IgD-negative memory B cell (primary cell): ENCODE measurements around the gene CYFIP1. TPM values are rescaled to one million over a fixed set of nuclear protein-coding genes. Genes with fewer than 3 reads are reported as not detected.

Experiments used
- H3K27ac Mint-ChIP-seq, 3 donors: one replicate each; pipeline ENCODE4 v1.8.0; 2020 to 2022; ENCODE audit warnings: mild to moderate bottlenecking in 3 of 3, mixed read lengths in 3 of 3, moderate library complexity in 1 of 3
- H3K27me3 Mint-ChIP-seq: one replicate; pipeline ENCODE4 v1.8.0; 2021; ENCODE audit warnings: mixed read lengths
- H3K36me3 Mint-ChIP-seq: one replicate; pipeline ENCODE4 v1.8.0; 2020; ENCODE audit warnings: mild to moderate bottlenecking, mixed read lengths
- H3K4me1 Mint-ChIP-seq, 3 donors: one replicate each; pipeline ENCODE4 v1.8.0; 2020 to 2022; ENCODE audit warnings: mixed read lengths in 3 of 3, mild to moderate bottlenecking in 1 of 3
- H3K4me3 Mint-ChIP-seq, 4 donors: one replicate each; pipeline ENCODE4 v1.8.0; 2020 to 2022; ENCODE audit warnings: mild to moderate bottlenecking in 4 of 4, mixed read lengths in 4 of 4, moderate library complexity in 3 of 4
- H3K9me3 Mint-ChIP-seq, 3 donors: one replicate each; pipeline ENCODE4 v1.8.0; 2020 to 2021; ENCODE audit warnings: mixed read lengths in 3 of 3, mild to moderate bottlenecking in 1 of 3
- polyA plus RNA-seq: library from polyadenylated mRNA; unstranded; fragments of 300-500 nt; fragmentation: Illumina TruSeq; gene quantifications from one replicate; pipeline ENCODE4 v1.2.3, GENCODE V29; 2021

Gene CYFIP1
- polyA plus RNA-seq, 1 donor from 2014 or later, result 12.5 TPM

DNA sequence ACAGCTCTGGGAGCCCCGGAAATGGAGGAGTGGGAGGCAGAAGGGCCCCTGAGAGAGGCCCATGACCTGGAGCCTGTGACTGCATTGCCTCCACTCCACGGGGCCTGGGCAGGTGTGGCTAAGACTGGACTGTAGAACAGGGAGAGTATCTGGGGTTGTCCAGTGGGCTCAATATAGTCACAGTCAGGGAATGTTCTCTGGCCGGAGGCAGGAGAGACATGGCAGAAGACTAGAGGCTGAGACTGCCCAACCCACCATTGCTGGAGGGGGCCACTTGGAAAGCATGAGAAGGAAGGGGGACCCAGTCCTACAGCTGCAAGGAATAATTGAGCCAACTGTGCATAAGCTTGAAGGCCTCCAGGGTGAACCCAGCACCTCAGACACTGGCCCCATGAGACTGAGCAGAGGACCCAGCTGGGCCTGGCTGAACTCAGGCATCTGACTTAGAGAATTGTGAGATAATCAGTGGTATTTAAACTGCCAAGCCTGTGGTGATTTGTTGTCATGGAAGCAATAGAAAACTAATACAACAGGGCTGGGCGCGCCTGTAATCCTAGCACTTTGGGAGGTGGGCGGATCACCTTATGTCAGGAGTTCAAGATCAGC lies 108.6 kb downstream of the CYFIP1 start:
- Mint-ChIP-seq H3K36me3 (peaks cover 6% of the 10 kb centered on the region), H3K4me3 (peak overlapping the region in 1 of 4 donors; percentile 28), H3K9me3 (no peaks in the 10 kb centered on the region), H3K27me3 (no peaks in the 10 kb centered on the region), H3K27ac (peak overlapping the region in 2 of 3 donors; percentile 27 to 31), H3K4me1 (peaks cover 0 to 1% (median 0%) of the 10 kb centered on the region in 3 donors)

DNA sequence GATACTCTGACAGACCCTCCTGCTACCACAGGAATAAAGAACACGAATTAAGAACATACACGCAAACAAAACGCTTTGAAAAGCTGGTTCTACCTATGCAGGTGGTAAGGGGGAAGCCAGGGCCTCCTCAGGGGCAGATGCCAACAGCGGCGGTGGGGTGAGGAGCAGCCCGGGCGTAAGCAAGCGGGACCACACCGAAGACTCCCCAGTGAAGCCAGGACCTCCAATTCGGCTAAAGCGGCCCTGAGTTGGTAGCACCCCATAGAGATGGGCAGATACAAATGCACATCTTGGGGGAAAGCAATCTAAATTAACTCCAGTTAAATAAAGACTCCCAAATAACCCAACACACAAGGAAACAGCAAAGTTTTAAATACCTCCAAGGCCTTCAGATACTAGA lies 109.3 kb downstream of the CYFIP1 start:
- H3K27ac Mint-ChIP-seq, result no peak overlapping the region
- H3K36me3 Mint-ChIP-seq, result peaks cover 9% of the 10 kb centered on the region
- H3K27me3 Mint-ChIP-seq, result no peaks in the 10 kb centered on the region

DNA sequence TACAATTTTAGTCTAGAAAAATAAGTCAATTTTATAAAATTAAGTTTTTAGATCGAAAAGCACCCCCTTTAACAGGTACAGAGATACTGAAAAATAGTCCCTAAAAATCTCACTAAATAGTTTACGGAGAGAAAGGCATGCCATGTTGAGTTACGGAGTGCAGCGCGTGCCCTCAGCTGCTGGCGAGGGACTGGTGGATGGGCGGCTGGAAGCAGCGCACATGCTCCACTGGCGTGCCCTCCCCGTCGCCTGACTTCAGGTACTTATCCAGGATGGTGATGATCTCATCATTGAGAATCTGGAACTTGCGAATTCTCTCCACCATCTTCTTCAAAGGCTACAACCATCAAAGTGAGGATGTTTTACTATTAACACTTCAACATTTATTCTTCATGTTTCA lies 110.3 kb downstream of the CYFIP1 start:
- no peak overlapping the region for H3K4me3 Mint-ChIP-seq
- H3K36me3 Mint-ChIP-seq, result peaks cover 7% of the 10 kb centered on the region
- H3K4me1 Mint-ChIP-seq, result peaks cover 0 to 2% (median 0%) of the 10 kb centered on the region in 3 donors
- no peaks in the 10 kb centered on the region for H3K27me3 Mint-ChIP-seq
- no peak overlapping the region for H3K27ac Mint-ChIP-seq
- H3K9me3 Mint-ChIP-seq, result no peaks in the 10 kb centered on the region

More for the DNA sequence above, 109.3 kb downstream of the CYFIP1 start:
- H3K4me3 Mint-ChIP-seq, result no peak overlapping the region
- H3K4me1 Mint-ChIP-seq, result peaks cover 0 to 2% (median 0%) of the 10 kb centered on the region in 3 donors
- no peaks in the 10 kb centered on the region for H3K9me3 Mint-ChIP-seq

DNA sequence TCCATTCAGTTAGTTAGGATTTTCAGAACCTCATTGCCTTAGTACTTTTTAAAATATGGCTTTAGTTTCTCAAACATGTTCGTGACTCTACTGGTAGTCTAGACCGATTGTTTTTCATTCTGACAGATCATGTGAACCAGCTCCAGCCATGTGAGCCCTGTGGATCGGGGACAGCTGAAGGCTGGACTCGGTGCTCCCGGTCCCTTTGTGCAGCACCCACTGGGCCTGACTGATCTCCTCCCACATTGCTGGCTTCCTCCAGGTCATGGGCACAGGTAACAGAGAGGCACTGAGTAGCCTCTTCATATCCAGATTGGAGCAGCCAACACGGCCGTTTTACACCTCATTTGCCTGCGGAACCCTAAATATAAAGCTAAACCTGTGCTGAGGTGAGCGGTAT lies 111.2 kb downstream of the CYFIP1 start:
- peaks cover 0 to 2% (median 0%) of the 10 kb centered on the region in 3 donors for H3K4me1 Mint-ChIP-seq
- no peak overlapping the region for H3K4me3 Mint-ChIP-seq
- H3K27me3 Mint-ChIP-seq, result no peaks in the 10 kb centered on the region
- H3K36me3 Mint-ChIP-seq, result peaks cover 6% of the 10 kb centered on the region
- H3K27ac Mint-ChIP-seq, result no peak overlapping the region
- H3K9me3 Mint-ChIP-seq, result no peaks in the 10 kb centered on the region

DNA sequence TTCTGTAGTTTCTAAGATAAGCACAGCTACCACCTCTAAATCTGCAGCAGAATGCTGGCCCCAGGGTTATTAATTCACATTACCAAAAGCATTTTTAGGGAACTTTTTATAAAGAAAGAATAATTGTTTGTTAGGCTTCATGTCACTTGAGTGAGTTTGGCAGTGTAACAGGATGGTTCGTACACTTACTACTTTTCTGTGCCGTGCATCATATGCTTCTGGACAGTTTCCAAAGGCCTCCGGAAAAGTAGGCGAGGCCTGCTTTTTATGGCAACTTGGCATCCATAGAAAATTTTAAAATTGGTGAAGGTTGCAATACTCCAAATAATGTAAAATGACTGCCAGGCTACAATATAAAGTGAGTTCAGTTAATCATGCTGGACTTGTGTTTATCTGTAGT lies 111.7 kb downstream of the CYFIP1 start:
- Mint-ChIP-seq H3K4me3 (no peak overlapping the region), H3K4me1 (peaks cover 0 to 2% (median 0%) of the 10 kb centered on the region in 3 donors), H3K36me3 (peaks cover 6% of the 10 kb centered on the region), H3K9me3 (no peaks in the 10 kb centered on the region), H3K27me3 (no peaks in the 10 kb centered on the region), H3K27ac (no peak overlapping the region)

DNA sequence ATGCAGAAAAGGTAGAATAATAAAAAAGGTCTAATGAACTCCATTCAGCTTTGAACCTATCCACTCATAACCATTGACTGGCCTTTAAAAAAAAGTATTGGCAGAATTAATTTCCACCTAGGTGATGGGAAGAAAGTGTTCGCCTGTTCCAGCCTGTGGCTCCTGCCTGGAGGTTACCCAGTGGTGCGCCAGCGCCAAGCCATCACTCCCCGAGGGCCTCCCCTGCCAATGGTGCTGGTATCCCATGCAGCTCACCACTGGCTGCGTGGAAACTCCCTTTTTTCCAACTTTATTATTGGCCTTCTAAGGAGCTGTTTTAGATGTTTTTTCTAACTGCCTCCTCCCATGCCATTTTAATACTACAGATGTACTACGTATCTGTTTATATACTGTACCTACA lies 112.3 kb downstream of the CYFIP1 start:
- H3K36me3 Mint-ChIP-seq, result peaks cover 3% of the 10 kb centered on the region

DNA sequence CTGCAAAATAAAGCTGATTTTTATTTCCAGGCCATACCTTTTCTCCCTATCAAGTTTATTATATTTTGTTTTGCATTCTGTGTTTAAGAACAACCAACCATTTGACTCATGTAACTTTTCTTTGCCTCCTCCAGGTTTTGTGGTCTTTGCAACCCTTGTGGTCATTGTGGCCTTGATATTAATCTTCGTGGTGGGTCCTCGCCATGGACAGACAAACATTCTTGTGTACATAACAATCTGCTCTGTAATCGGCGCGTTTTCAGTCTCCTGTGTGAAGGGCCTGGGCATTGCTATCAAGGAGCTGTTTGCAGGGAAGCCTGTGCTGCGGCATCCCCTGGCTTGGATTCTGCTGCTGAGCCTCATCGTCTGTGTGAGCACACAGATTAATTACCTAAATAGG lies 114.1 kb downstream of the CYFIP1 start:
- peak overlapping the region in 1 of 3 donors; percentile 40 for H3K27ac Mint-ChIP-seq
- no peaks in the 10 kb centered on the region for H3K27me3 Mint-ChIP-seq
- no peaks in the 10 kb centered on the region for H3K9me3 Mint-ChIP-seq
- no peak overlapping the region for H3K4me3 Mint-ChIP-seq
- peaks cover 3% of the 10 kb centered on the region for H3K36me3 Mint-ChIP-seq
- H3K4me1 Mint-ChIP-seq, result peaks cover 4 to 7% (median 4%) of the 10 kb centered on the region in 3 donors

More for the DNA sequence above, 112.3 kb downstream of the CYFIP1 start:
- no peak overlapping the region for H3K27ac Mint-ChIP-seq
- no peaks in the 10 kb centered on the region for H3K27me3 Mint-ChIP-seq
- H3K9me3 Mint-ChIP-seq, result no peaks in the 10 kb centered on the region
- H3K4me1 Mint-ChIP-seq, result peaks cover 0 to 2% (median 0%) of the 10 kb centered on the region in 3 donors
- H3K4me3 Mint-ChIP-seq, result no peak overlapping the region

DNA sequence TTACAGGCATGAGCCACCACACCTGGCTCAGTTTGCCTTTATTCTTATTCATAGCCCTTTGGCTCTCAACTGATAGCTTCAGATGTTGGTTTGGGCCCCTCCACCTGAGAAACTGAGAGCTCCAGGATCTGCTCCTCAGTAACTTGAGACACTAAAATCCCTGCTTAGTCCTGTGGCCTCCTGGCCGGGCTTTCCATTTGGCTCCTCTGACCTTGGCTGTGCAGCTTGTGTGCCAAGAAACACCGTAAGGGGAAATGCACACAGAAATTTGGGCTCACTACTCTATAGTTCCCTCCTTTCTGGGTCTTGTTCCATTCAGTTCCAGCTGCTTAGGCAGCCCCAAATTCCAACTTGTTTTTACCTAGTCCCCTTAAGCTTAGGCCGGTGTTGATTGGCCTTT lies 116.8 kb downstream of the CYFIP1 start:
- H3K4me3 Mint-ChIP-seq, result peak overlapping the region in 1 of 4 donors; percentile 9
- H3K27ac Mint-ChIP-seq, result peak overlapping the region in 1 of 3 donors; percentile 23
- H3K27me3 Mint-ChIP-seq, result no peaks in the 10 kb centered on the region
- H3K4me1 Mint-ChIP-seq, result peaks cover 4 to 6% (median 4%) of the 10 kb centered on the region in 3 donors
- H3K36me3 Mint-ChIP-seq, result peaks cover 3% of the 10 kb centered on the region
- no peaks in the 10 kb centered on the region for H3K9me3 Mint-ChIP-seq

DNA sequence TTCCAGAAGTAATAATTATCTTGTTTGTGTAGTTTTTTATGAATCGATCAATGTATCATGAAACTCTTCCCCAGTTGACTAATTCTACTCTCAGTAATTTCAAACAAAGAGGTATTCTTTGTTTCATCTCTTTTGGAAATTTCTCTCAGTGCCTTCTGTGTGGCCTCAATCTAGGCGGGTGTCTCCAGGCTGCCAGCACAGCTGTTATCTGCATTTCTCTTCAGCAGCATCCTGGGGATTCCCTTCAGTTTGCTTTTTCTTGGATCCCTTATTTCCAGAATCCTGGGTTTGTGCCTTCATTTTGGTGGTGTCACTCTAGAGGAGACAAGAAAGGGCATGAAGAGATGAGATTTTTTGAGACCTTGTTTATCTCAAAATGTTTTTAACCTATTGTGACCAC lies 119.0 kb downstream of the CYFIP1 start:
- H3K27me3 Mint-ChIP-seq, result no peaks in the 10 kb centered on the region
- peaks cover 2% of the 10 kb centered on the region for H3K36me3 Mint-ChIP-seq
- peaks cover 4 to 7% (median 6%) of the 10 kb centered on the region in 3 donors for H3K4me1 Mint-ChIP-seq
- H3K27ac Mint-ChIP-seq, result no peak overlapping the region
- H3K9me3 Mint-ChIP-seq, result no peaks in the 10 kb centered on the region
- no peak overlapping the region for H3K4me3 Mint-ChIP-seq

DNA sequence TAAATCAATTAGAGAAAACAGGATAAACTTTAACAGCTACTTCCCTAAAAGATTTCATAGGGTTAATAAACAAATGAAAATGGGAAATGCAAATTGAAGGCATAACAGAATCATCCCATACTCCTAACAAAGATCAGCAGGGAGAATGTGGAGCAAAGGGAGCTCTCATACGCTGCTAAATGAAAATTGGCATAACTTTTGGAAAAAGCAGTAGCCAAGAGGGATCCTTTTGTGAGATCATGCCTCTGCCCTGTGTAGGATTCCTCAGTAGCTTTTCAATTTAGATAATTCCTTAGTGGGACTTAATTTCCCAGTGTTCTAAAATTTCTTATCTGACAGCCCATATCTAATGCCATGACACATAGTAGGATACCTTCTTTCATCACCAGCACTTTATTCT lies 123.5 kb downstream of the CYFIP1 start:
- Mint-ChIP-seq H3K27me3 (no peaks in the 10 kb centered on the region), H3K9me3 (no peaks in the 10 kb centered on the region), H3K36me3 (peaks cover 2% of the 10 kb centered on the region), H3K4me1 (peaks cover 3 to 7% (median 6%) of the 10 kb centered on the region in 3 donors), H3K4me3 (no peak overlapping the region), H3K27ac (peak overlapping the region in 2 of 3 donors; percentile 44 to 73)

DNA sequence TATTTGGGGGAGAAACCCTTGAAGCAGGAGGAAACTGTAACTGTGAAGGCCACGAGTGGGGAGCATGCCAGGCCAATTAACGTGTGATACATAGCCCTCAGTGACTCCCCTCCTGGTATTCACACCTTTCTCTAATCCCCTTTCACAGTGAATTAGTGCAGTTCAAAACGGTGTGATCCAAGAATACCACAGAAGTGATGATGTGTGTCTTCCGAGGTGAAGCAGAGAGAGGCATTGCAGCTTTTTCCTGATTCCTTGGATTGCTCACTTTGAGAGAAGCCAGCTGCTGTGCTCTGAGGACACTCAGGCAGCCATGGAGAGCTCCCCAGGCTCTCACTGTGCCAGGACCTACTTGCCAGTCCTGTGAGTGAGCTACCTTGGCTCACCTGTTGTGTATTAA lies 124.4 kb downstream of the CYFIP1 start:
- H3K4me1 Mint-ChIP-seq, result peaks cover 3 to 9% (median 8%) of the 10 kb centered on the region in 3 donors
- peaks cover 2% of the 10 kb centered on the region for H3K36me3 Mint-ChIP-seq
- H3K27me3 Mint-ChIP-seq, result no peaks in the 10 kb centered on the region
- H3K4me3 Mint-ChIP-seq, result no peak overlapping the region
- H3K9me3 Mint-ChIP-seq, result no peaks in the 10 kb centered on the region
- H3K27ac Mint-ChIP-seq, result no peak overlapping the region

DNA sequence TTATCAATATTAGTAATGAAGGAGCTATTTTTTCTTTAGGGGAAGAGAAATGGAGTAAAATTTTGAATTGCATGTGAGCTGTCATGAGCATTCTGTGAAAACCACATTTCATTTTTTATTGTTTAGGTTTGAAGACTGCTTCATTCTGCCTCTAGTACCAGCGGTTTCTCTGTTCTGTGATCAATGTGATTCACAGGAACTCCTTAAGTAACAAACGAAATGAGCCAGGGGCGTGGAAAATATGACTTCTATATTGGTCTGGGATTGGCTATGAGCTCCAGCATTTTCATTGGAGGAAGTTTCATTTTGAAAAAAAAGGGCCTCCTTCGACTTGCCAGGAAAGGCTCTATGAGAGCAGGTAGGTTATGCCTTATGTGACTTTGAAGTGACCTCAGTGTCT lies 128.7 kb downstream of the CYFIP1 start:
- peaks cover 2% of the 10 kb centered on the region for H3K36me3 Mint-ChIP-seq
- H3K4me3 Mint-ChIP-seq, result no peak overlapping the region
- H3K4me1 Mint-ChIP-seq, result peaks cover 10 to 31% (median 21%) of the 10 kb centered on the region in 3 donors
- H3K27ac Mint-ChIP-seq, result no peak overlapping the region
- no peaks in the 10 kb centered on the region for H3K27me3 Mint-ChIP-seq
- no peaks in the 10 kb centered on the region for H3K9me3 Mint-ChIP-seq

DNA sequence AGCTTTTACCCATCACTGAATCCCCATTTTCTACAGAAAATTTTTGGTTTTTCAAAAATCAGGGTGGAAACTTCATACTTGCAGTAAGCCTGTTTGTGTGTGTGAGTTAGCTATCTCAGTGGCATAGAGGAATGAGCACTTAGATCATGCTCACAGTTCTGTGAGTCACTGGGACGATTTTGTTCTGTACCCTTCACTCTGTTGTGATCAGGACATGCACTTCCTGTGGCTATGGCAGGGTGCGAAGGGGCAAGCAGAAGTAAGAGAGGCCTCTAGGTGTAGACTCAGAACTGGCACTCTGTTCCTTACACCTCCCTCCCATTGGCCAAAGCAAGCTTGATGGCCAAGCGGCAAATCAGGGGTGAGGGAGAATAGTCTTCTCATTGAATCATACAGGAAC lies 130.1 kb downstream of the CYFIP1 start:
- peak overlapping the region in 1 of 3 donors; percentile 53 for H3K27ac Mint-ChIP-seq
- H3K9me3 Mint-ChIP-seq, result no peaks in the 10 kb centered on the region
- H3K27me3 Mint-ChIP-seq, result no peaks in the 10 kb centered on the region
- H3K4me1 Mint-ChIP-seq, result peaks cover 20 to 36% (median 33%) of the 10 kb centered on the region in 3 donors
- peak overlapping the region in 1 of 4 donors; percentile 17 for H3K4me3 Mint-ChIP-seq
- H3K36me3 Mint-ChIP-seq, result peaks cover 2% of the 10 kb centered on the region

DNA sequence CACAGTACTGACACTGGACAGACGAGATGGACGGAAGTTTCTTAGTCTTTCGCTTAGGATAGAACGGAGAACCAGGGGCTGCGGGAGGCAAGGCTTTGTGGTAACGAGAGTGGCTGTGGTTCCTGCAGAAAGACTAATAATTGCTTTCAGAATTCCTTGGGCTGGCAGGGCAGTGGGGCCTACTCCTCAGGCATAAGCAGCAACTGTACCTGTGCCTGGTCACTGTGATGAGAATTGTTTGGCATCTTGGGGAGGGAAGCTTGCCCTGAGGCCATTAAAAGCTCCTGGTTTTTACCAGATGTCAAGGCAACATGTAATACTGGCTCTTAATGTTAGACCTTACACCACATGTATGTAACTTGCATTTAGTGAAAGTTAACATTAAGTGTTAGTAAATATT lies 134.1 kb downstream of the CYFIP1 start:
- Mint-ChIP-seq H3K4me1 (peaks cover 39 to 51% (median 44%) of the 10 kb centered on the region in 3 donors), H3K4me3 (peak overlapping the region in 1 of 4 donors; percentile 45), H3K36me3 (no peaks in the 10 kb centered on the region)

DNA sequence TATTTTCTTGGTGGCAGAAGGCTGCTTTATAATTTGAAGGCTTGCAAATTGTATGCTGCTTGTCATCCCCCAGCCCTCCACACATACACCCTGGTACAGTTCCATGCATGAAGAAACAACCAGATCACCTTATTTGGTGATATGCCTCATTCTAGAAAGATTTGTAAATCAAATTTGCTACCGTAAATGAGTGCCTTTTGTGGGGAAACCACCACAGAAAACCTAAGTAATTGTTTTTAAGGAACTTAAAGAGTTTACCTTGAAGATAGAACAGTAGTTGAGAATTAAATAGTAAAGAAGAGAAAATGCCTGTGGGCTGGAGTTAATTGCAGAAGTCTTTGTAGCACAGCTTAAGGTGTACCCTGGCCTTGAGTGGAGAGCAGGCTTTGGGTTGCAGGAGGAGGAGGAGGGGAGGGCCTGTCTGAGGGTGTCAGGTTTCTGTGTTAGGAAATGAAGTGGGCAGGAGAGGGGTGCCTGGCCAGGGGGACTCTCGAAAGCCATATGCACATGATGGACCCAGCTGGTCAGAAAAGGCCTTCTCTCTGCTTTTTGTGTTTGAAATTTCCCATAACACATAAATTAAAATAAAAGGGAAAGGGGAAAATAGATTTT lies 134.8 kb downstream of the CYFIP1 start:
- Mint-ChIP-seq H3K27me3 (no peaks in the 10 kb centered on the region), H3K36me3 (no peaks in the 10 kb centered on the region), H3K9me3 (no peaks in the 10 kb centered on the region), H3K4me3 (peak overlapping the region in 3 of 4 donors; percentile 51 to 84 (median 71)), H3K4me1 (peaks cover 45 to 51% (median 49%) of the 10 kb centered on the region in 3 donors), H3K27ac (peak overlapping the region; percentile 65 to 95 (median 88))

More for the DNA sequence above, 134.1 kb downstream of the CYFIP1 start:
- no peaks in the 10 kb centered on the region for H3K9me3 Mint-ChIP-seq
- H3K27ac Mint-ChIP-seq, result peak overlapping the region in 1 of 3 donors; percentile 59
- H3K27me3 Mint-ChIP-seq, result no peaks in the 10 kb centered on the region
